ENCODE measurements around the gene RAD21L1.

The RAD21L1 gene

GRCh38 chr20:1295276-1295930 is 69.6 kb downstream of the RAD21L1 start:
- DNase-seq (ENCODE audit: extremely low spot score): no peak
- CTCF ChIA-PET: no interaction called here
- no peak for TF ChIP-seq CTCF (IDR thresholded peaks at IDR 0.05; ENCODE audit: control extremely low read depth, extremely low read depth, low read depth, missing control alignments)
- POLR2A ChIA-PET: no interaction called here

- no peak for DNase-seq (ENCODE audit: extremely low spot score)
- CTCF ChIA-PET: no interaction called here
- no peak for TF ChIP-seq CTCF (IDR thresholded peaks at IDR 0.05; ENCODE audit: control extremely low read depth, extremely low read depth, low read depth, missing control alignments)
- POLR2A ChIA-PET: no interaction called here
Measured at GRCh38 chr20:1296117-1296610, 70.3 kb downstream of the RAD21L1 start.

- TF ChIP-seq CTCF (IDR thresholded peaks at IDR 0.05; ENCODE audit: control extremely low read depth, extremely low read depth, low read depth, missing control alignments): no peak
- DNase-seq (ENCODE audit: extremely low spot score): no peak
- ChIA-PET CTCF (no interaction called here), POLR2A (no interaction called here)
Measured at GRCh38 chr20:1296922-1297321, 71.1 kb downstream of the RAD21L1 start.

GRCh38 chr20:1297486-1297885 is 71.6 kb downstream of the RAD21L1 start:
- no peak for TF ChIP-seq CTCF (IDR thresholded peaks at IDR 0.05; ENCODE audit: control extremely low read depth, extremely low read depth, low read depth, missing control alignments)
- DNase-seq (ENCODE audit: extremely low spot score): no peak
- POLR2A ChIA-PET: no interaction called here
- CTCF ChIA-PET: interaction anchor here (1.3 to 1.5 kb wide), 2 partner anchors 11 to 28 kb away, joined by 3 read pairs; no protein-coding TSS in a partner anchor

GRCh38 chr20:1298166-1298565 is 72.3 kb downstream of the RAD21L1 start:
- DNase-seq (ENCODE audit: extremely low spot score): no peak
- TF ChIP-seq CTCF (IDR thresholded peaks at IDR 0.05; ENCODE audit: control extremely low read depth, extremely low read depth, low read depth, missing control alignments): no peak
- ChIA-PET POLR2A (no interaction called here), CTCF (interaction anchor here (1.3 to 1.5 kb wide), 3 partner anchors 10 to 28 kb away, joined by 3 read pairs; no protein-coding TSS in a partner anchor)

- DNase-seq (ENCODE audit: extremely low spot score): no peak
- CTCF ChIA-PET: interaction anchor here (1.0 to 1.5 kb wide), 4 partner anchors 9 to 27 kb away, joined by 3 read pairs; no protein-coding TSS in a partner anchor
- TF ChIP-seq CTCF (IDR thresholded peaks at IDR 0.05; ENCODE audit: control extremely low read depth, extremely low read depth, low read depth, missing control alignments): no peak
- POLR2A ChIA-PET: no interaction called here
Measured at GRCh38 chr20:1298888-1299511, 73.2 kb downstream of the RAD21L1 start.
